Endodermal cell (in vitro differentiated cells): ENCODE results near the gene RUBCN. TPM values are rescaled to one million over a fixed set of nuclear protein-coding genes. Genes with fewer than 3 reads are reported as not detected.
"Not testable (repeated sequence)": the region's sequence is repeated elsewhere in the genome, so short reads cannot be mapped to it uniquely, and the experiment has no call there.

Experiments used
- DNase-seq: peaks from one replicate; pipeline ENCODE4 v3.0.0-alpha.2; 2017
- H3K27ac ChIP-seq: 2 replicates; pipeline ENCODE4 v1.5.1; 2013; ENCODE audit warnings: mild to moderate bottlenecking, low read depth, low read length, moderate library complexity
- H3K27me3 ChIP-seq: 2 replicates; pipeline ENCODE4 v1.6.1; 2013; ENCODE audit warnings: mild to moderate bottlenecking, low read length, moderate library complexity; ENCODE audit not compliant: insufficient read depth, control insufficient read depth, poor library complexity, severe bottlenecking
- H3K36me3 ChIP-seq: 2 replicates; pipeline ENCODE4 v1.7.0; 2013; ENCODE audit warnings: mild to moderate bottlenecking, low read length, moderate library complexity; ENCODE audit not compliant: control insufficient read depth, insufficient read depth
- H3K4me1 ChIP-seq: one replicate; pipeline ENCODE4 v1.7.0; 2013; ENCODE audit warnings: low read length; ENCODE audit not compliant: control insufficient read depth, insufficient read depth
- H3K4me3 ChIP-seq: 2 replicates; pipeline ENCODE4 v1.5.1; 2013; ENCODE audit warnings: mild to moderate bottlenecking, low read length, moderate library complexity
- H3K9ac ChIP-seq: 2 replicates; pipeline ENCODE4 v1.6.1; 2013; ENCODE audit warnings: mild to moderate bottlenecking, low read length, moderate library complexity; ENCODE audit not compliant: poor library complexity, severe bottlenecking; ENCODE audit errors: extremely low read depth
- H3K9me3 ChIP-seq: 2 replicates; pipeline ENCODE4 v1.6.1; 2013; ENCODE audit warnings: mild to moderate bottlenecking, low read length, moderate library complexity; ENCODE audit not compliant: control insufficient read depth
- H3K27ac Mint-ChIP-seq: 2 replicates; pipeline ENCODE4 v1.8.0; 2020; ENCODE audit warnings: mixed read lengths
- H3K27me3 Mint-ChIP-seq: 2 replicates; pipeline ENCODE4 v1.8.0; 2021; ENCODE audit warnings: mild to moderate bottlenecking, mixed read lengths; ENCODE audit not compliant: insufficient read depth
- H3K36me3 Mint-ChIP-seq: 2 replicates; pipeline ENCODE4 v1.8.0; 2020; ENCODE audit warnings: low read depth, mixed read lengths
- H3K4me1 Mint-ChIP-seq: 2 replicates; pipeline ENCODE4 v1.8.0; 2020; ENCODE audit warnings: mixed read lengths
- H3K4me3 Mint-ChIP-seq: 2 replicates; pipeline ENCODE4 v1.8.0; 2020; ENCODE audit warnings: mild to moderate bottlenecking, moderate library complexity, mixed read lengths
- H3K9me3 Mint-ChIP-seq: 2 replicates; pipeline ENCODE4 v1.8.0; 2020; ENCODE audit warnings: mild to moderate bottlenecking, mixed read lengths
- CTCF ChIP-seq: fragments of 200-600 bp; sonication (generic); conservative IDR thresholded peaks from 2 replicates; pipeline ENCODE4 v1.5.0; 2021; ENCODE audit warnings: antibody characterized with exemption, mild to moderate bottlenecking
- WGBS, 2 experiments: methylation state at CpG; one replicate each; pipeline versions ENCODE4 v1.1.5 to v1.1.7; 2013; ENCODE audit warnings: missing lambda C conversion rate in 2 of 2, mixed read lengths in 1 of 2; ENCODE audit not compliant: insufficient coverage in 1 of 2, insufficient read length in 1 of 2; 5-methylcytosine and 5-hydroxymethylcytosine counted together
- total RNA-seq, 2 donors: library from RNA; stranded (reverse); fragmentation: NEBNext Ultra II Directional in 1 of 2; extraction: Animal tissue kit (Norgen Biotek cat#: 25700) in 1 of 2; gene quantifications; 2 replicates in 1 of 2; 3 replicates in 1 of 2; pipeline ENCODE4 v1.2.1, GENCODE V29; 2021

RUBCN gene
- total RNA-seq, 2 donors from 2014 or later = 17.2 to 18.3 TPM

DNA sequence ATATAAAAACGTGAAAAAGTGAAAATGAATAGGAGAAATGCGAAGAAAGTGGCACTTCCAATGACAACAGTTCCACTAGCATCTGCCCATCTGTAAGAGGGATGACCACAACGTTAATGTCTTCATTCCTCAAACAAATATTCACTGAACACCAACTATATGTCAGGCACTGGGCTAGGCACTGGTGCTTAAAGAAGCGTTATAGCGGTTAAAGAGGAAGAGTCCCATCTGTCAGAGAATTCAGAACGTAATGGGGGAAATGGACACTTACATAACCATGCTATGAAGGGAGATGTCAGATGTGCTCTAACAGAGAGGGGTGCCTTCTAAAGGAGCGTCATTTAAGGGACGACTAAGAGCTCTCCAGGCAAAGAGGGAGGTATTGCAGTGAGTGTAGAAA, 8.2 kb downstream of the RUBCN start:
- Mint-ChIP-seq H3K27ac (no peak overlapping the region), H3K9me3 (peaks cover 18% of the 10 kb centered on the region), H3K27me3 (no peaks in the 10 kb centered on the region), H3K36me3 (peaks cover 16% of the 10 kb centered on the region), H3K4me1 (peaks cover 3% of the 10 kb centered on the region), H3K4me3 (no peak overlapping the region)
- no peak for TF ChIP-seq CTCF
- Histone ChIP-seq H3K4me1 (no peaks in the 10 kb centered on the region), H3K27me3 (no peaks in the 10 kb centered on the region), H3K4me3 (no peak overlapping the region), H3K27ac (no peak overlapping the region), H3K9ac (no peak overlapping the region), H3K9me3 (peaks cover 6% of the 10 kb centered on the region), H3K36me3 (no peaks in the 10 kb centered on the region)
- no peak for DNase-seq
- WGBS, 2 experiments = 88 to 91% methylated on average over 7 to 8 of the region's 8 CpGs

DNA sequence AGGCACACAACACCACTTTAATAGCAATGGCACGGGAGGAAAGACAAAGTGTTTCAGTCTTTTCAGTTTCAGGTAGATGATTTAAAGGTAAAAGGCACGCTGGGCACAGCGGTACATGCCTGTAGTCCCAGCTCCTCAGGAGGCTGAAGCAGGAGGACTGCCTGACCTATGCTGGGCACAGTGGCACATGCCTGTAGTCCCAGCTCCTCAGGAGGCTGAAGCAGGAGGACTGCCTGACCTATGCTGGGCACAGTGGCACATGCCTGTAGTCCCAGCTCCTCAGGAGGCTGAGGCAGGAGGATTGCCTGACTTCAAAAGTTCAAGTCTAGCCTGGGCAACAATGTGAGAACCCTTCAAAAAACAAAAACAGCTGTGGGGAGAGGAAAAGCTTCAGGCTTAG, 8.8 kb downstream of the RUBCN start:
- not testable (repeated sequence) for H3K9ac ChIP-seq, DNase-seq, H3K27me3 Mint-ChIP-seq, H3K27me3 ChIP-seq, H3K27ac Mint-ChIP-seq, H3K36me3 ChIP-seq, H3K4me1 ChIP-seq, H3K4me3 Mint-ChIP-seq, H3K27ac ChIP-seq, H3K4me1 Mint-ChIP-seq, H3K4me3 ChIP-seq
- peaks cover 11% of the 10 kb centered on the region for H3K9me3 ChIP-seq
- WGBS, 2 experiments = 91% methylated on average over 3 of the region's 3 CpGs
- peaks cover 16% of the 10 kb centered on the region for H3K36me3 Mint-ChIP-seq
- peaks cover 24% of the 10 kb centered on the region for H3K9me3 Mint-ChIP-seq

GRCh38 chr3:197722734-197723133, 14.0 kb downstream of the RUBCN start:
- WGBS, 2 experiments = 100% methylated on average over 2 of the region's 2 CpGs; no CpG with 5 or more reads in 1 of the 2 experiments
- TF ChIP-seq CTCF = no peak
- H3K4me3 Mint-ChIP-seq = no peak overlapping the region

DNA sequence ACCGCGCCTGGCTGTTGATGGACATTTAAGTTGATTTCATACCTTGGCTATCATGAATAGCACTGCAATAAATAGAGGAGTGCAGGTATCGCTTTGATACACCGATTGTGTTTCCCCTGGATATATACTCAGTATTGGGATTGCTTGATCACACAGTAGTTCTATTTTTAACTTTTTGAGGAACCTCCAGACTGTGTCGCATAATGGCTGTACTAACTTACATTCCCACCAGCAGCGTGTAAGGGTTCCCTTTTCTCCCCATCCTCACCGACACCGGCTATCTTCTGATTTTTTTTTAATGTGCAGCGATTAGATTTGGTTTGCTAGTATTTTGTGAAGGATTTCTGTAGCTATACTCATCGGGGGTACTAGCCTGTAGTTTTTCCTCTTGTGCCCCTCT, 16.0 kb downstream of the RUBCN start:
- no peaks in the 10 kb centered on the region for H3K36me3 ChIP-seq
- H3K4me3 Mint-ChIP-seq = no peak overlapping the region
- H3K27ac Mint-ChIP-seq = no peak overlapping the region
- no peaks in the 10 kb centered on the region for H3K4me1 Mint-ChIP-seq
- H3K27me3 Mint-ChIP-seq = no peaks in the 10 kb centered on the region
- no peak for TF ChIP-seq CTCF
- no peak overlapping the region for H3K27ac ChIP-seq
- H3K9me3 ChIP-seq = peaks cover 26% of the 10 kb centered on the region
- no peak overlapping the region for H3K4me3 ChIP-seq
- no peak overlapping the region for H3K9ac ChIP-seq
- H3K27me3 ChIP-seq = no peaks in the 10 kb centered on the region
- no peak for DNase-seq
- H3K36me3 Mint-ChIP-seq = peaks cover 42% of the 10 kb centered on the region
- 96 to 98% methylated on average over 7 to 10 of the region's 10 CpGs for WGBS, 2 experiments
- H3K4me1 ChIP-seq = no peaks in the 10 kb centered on the region
- H3K9me3 Mint-ChIP-seq = peaks cover 27% of the 10 kb centered on the region

More at GRCh38 chr3:197722734-197723133, 14.0 kb downstream of the RUBCN start:
- no peak overlapping the region for H3K4me3 ChIP-seq
- H3K36me3 Mint-ChIP-seq = peaks cover 24% of the 10 kb centered on the region
- no peaks in the 10 kb centered on the region for H3K4me1 ChIP-seq
- H3K27me3 Mint-ChIP-seq = no peaks in the 10 kb centered on the region
- H3K36me3 ChIP-seq = no peaks in the 10 kb centered on the region
- H3K4me1 Mint-ChIP-seq = no peaks in the 10 kb centered on the region
- H3K27me3 ChIP-seq = no peaks in the 10 kb centered on the region
- no peak for DNase-seq
- peaks cover 22% of the 10 kb centered on the region for H3K9me3 Mint-ChIP-seq
- peaks cover 21% of the 10 kb centered on the region for H3K9me3 ChIP-seq
- no peak overlapping the region for H3K27ac ChIP-seq
- no peak overlapping the region for H3K27ac Mint-ChIP-seq
- no peak overlapping the region for H3K9ac ChIP-seq
